ENCODE data around the gene SH3GL2. TPM values are rescaled to one million over a fixed set of nuclear protein-coding genes. Genes with fewer than 3 reads are reported as not detected.

Gene SH3GL2
- total RNA-seq, 1 donor from 2014 or later = 52.3 TPM

- DNase-seq = no peak
Observed at GRCh38 chr9:17611917-17612316, 33.1 kb downstream of the SH3GL2 start.

- DNase-seq = no peak
Observed at GRCh38 chr9:17613758-17614157, 34.9 kb downstream of the SH3GL2 start.

GRCh38 chr9:17614250-17614649 lies 35.4 kb downstream of the SH3GL2 start:
- DNase-seq = no peak

- DNase-seq = no peak
Observed at GRCh38 chr9:17614903-17615302, 36.0 kb downstream of the SH3GL2 start.

- DNase-seq = no peak
Observed at GRCh38 chr9:17622141-17622540, 43.3 kb downstream of the SH3GL2 start.

GRCh38 chr9:17622749-17623148 lies 43.9 kb downstream of the SH3GL2 start:
- DNase-seq = no peak

GRCh38 chr9:17623965-17624364 lies 45.1 kb downstream of the SH3GL2 start:
- DNase-seq = no peak

GRCh38 chr9:17624571-17624970 lies 45.7 kb downstream of the SH3GL2 start:
- DNase-seq = no peak

- DNase-seq = no peak
Observed at GRCh38 chr9:17625644-17626388, 47.0 kb downstream of the SH3GL2 start.

- no peak for DNase-seq
Observed at GRCh38 chr9:17627641-17628040, 48.8 kb downstream of the SH3GL2 start.

GRCh38 chr9:17628624-17629023 lies 49.8 kb downstream of the SH3GL2 start:
- no peak for DNase-seq

GRCh38 chr9:17630531-17630949 lies 51.7 kb downstream of the SH3GL2 start:
- DNase-seq = no peak

- no peak for DNase-seq
Observed at GRCh38 chr9:17631396-17631795, 52.5 kb downstream of the SH3GL2 start.

GRCh38 chr9:17632994-17633393 lies 54.1 kb downstream of the SH3GL2 start:
- no peak for DNase-seq

- no peak for DNase-seq
Observed at GRCh38 chr9:17635115-17635890, 56.4 kb downstream of the SH3GL2 start.

GRCh38 chr9:17636349-17636748 lies 57.5 kb downstream of the SH3GL2 start:
- DNase-seq = no peak

GRCh38 chr9:17636821-17637220 lies 58.0 kb downstream of the SH3GL2 start:
- no peak for DNase-seq

GRCh38 chr9:17637229-17637628 lies 58.4 kb downstream of the SH3GL2 start:
- DNase-seq = no peak

- DNase-seq = no peak
Observed at GRCh38 chr9:17648516-17648915, 69.7 kb downstream of the SH3GL2 start.

GRCh38 chr9:17651725-17652124 lies 72.9 kb downstream of the SH3GL2 start:
- no peak for DNase-seq

GRCh38 chr9:17653947-17654465 lies 75.1 kb downstream of the SH3GL2 start:
- no peak for DNase-seq

GRCh38 chr9:17656889-17657288 lies 78.0 kb downstream of the SH3GL2 start:
- DNase-seq = no peak

GRCh38 chr9:17658237-17658636 lies 79.4 kb downstream of the SH3GL2 start:
- no peak for DNase-seq

- DNase-seq = no peak
Observed at GRCh38 chr9:17660158-17660557, 81.3 kb downstream of the SH3GL2 start.
